Measurements from ENCODE around the gene COL28A1.

The COL28A1 gene

GRCh38 chr7:7438851-7439250, 96.8 kb downstream of the COL28A1 start:
- TF ChIP-seq CTCF (IDR thresholded peaks at IDR 0.05; ENCODE audit: low read length) (no peak), EZH2 (IDR thresholded peaks at IDR 0.05; ENCODE audit: borderline replicate concordance, low read length) (no peak)
- no peaks in the 10 kb centered on the region for H3K79me2 ChIP-seq (ENCODE audit: insufficient read depth, low read length)
- no peak overlapping the region for H3K4me3 ChIP-seq (ENCODE audit: low read depth, low read length, poor library complexity, severe bottlenecking)
- H3K9me3 ChIP-seq (ENCODE audit: low read length): no peaks in the 10 kb centered on the region
- no peak overlapping the region for H3K9ac ChIP-seq (ENCODE audit: low read length)
- H3K4me1 ChIP-seq (ENCODE audit: insufficient read depth, low read length, severe bottlenecking): no peaks in the 10 kb centered on the region
- H3K27ac ChIP-seq (ENCODE audit: low read depth, low read length, poor library complexity, severe bottlenecking): no peak overlapping the region
- no peaks in the 10 kb centered on the region for H4K20me1 ChIP-seq (ENCODE audit: insufficient read depth, low read length)
- no peaks in the 10 kb centered on the region; the same call in 1 of the 2 replicates for H3K27me3 ChIP-seq (ENCODE audit: insufficient read depth, low read length)
- H3K36me3 ChIP-seq (ENCODE audit: insufficient read depth, low read length): no peaks in the 10 kb centered on the region
- no peak overlapping the region for H2AFZ ChIP-seq (ENCODE audit: low read length)
- H3F3A ChIP-seq (ENCODE audit: insufficient read depth, low read length): no peaks in the 10 kb centered on the region
- H3K9me2 ChIP-seq (ENCODE audit: low read depth, low read length): no peaks in the 10 kb centered on the region
- no peak overlapping the region for H3K4me2 ChIP-seq (ENCODE audit: low read length)

GRCh38 chr7:7435978-7436377, 99.7 kb downstream of the COL28A1 start:
- Histone ChIP-seq H2AFZ (ENCODE audit: low read length) (no peak overlapping the region), H3F3A (ENCODE audit: insufficient read depth, low read length) (no peaks in the 10 kb centered on the region), H3K4me1 (ENCODE audit: insufficient read depth, low read length, severe bottlenecking) (no peaks in the 10 kb centered on the region), H3K9me3 (ENCODE audit: low read length) (no peaks in the 10 kb centered on the region), H3K4me3 (ENCODE audit: low read depth, low read length, poor library complexity, severe bottlenecking) (no peak overlapping the region), H3K9me2 (ENCODE audit: low read depth, low read length) (no peaks in the 10 kb centered on the region), H3K27me3 (ENCODE audit: insufficient read depth, low read length) (no peaks in the 10 kb centered on the region), H3K4me2 (ENCODE audit: low read length) (no peak overlapping the region), H4K20me1 (ENCODE audit: insufficient read depth, low read length) (no peaks in the 10 kb centered on the region), H3K9ac (ENCODE audit: low read length) (no peak overlapping the region), H3K27ac (ENCODE audit: low read depth, low read length, poor library complexity, severe bottlenecking) (no peak overlapping the region), H3K79me2 (ENCODE audit: insufficient read depth, low read length) (no peaks in the 10 kb centered on the region), H3K36me3 (ENCODE audit: insufficient read depth, low read length) (no peaks in the 10 kb centered on the region)
- TF ChIP-seq EZH2 (IDR thresholded peaks at IDR 0.05; ENCODE audit: borderline replicate concordance, low read length) (no peak), CTCF (IDR thresholded peaks at IDR 0.05; ENCODE audit: low read length) (no peak)

GRCh38 chr7:7434329-7434728, 101.3 kb downstream of the COL28A1 start:
- H3K27me3 ChIP-seq (ENCODE audit: insufficient read depth, low read length): no peaks in the 10 kb centered on the region
- no peaks in the 10 kb centered on the region for H3K79me2 ChIP-seq (ENCODE audit: insufficient read depth, low read length)
- H3K9me3 ChIP-seq (ENCODE audit: low read length): no peaks in the 10 kb centered on the region
- no peak overlapping the region for H3K9ac ChIP-seq (ENCODE audit: low read length)
- TF ChIP-seq EZH2 (IDR thresholded peaks at IDR 0.05; ENCODE audit: borderline replicate concordance, low read length) (no peak), CTCF (IDR thresholded peaks at IDR 0.05; ENCODE audit: low read length) (no peak)
- no peak overlapping the region for H3K4me3 ChIP-seq (ENCODE audit: low read depth, low read length, poor library complexity, severe bottlenecking)
- no peaks in the 10 kb centered on the region for H3K36me3 ChIP-seq (ENCODE audit: insufficient read depth, low read length)
- no peaks in the 10 kb centered on the region for H3F3A ChIP-seq (ENCODE audit: insufficient read depth, low read length)
- no peak overlapping the region for H3K4me2 ChIP-seq (ENCODE audit: low read length)
- no peaks in the 10 kb centered on the region for H3K4me1 ChIP-seq (ENCODE audit: insufficient read depth, low read length, severe bottlenecking)
- no peaks in the 10 kb centered on the region for H4K20me1 ChIP-seq (ENCODE audit: insufficient read depth, low read length)
- no peaks in the 10 kb centered on the region for H3K9me2 ChIP-seq (ENCODE audit: low read depth, low read length)
- no peak overlapping the region for H3K27ac ChIP-seq (ENCODE audit: low read depth, low read length, poor library complexity, severe bottlenecking)
- H2AFZ ChIP-seq (ENCODE audit: low read length): no peak overlapping the region

Data from OCI-LY1 (cell line).